Measurements from ENCODE around the gene CABP7.

- TF ChIP-seq, protein P1, sequence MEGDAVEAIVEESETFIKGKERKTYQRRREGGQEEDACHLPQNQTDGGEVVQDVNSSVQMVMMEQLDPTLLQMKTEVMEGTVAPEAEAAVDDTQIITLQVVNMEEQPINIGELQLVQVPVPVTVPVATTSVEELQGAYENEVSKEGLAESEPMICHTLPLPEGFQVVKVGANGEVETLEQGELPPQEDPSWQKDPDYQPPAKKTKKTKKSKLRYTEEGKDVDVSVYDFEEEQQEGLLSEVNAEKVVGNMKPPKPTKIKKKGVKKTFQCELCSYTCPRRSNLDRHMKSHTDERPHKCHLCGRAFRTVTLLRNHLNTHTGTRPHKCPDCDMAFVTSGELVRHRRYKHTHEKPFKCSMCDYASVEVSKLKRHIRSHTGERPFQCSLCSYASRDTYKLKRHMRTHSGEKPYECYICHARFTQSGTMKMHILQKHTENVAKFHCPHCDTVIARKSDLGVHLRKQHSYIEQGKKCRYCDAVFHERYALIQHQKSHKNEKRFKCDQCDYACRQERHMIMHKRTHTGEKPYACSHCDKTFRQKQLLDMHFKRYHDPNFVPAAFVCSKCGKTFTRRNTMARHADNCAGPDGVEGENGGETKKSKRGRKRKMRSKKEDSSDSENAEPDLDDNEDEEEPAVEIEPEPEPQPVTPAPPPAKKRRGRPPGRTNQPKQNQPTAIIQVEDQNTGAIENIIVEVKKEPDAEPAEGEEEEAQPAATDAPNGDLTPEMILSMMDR (IDR thresholded peaks at IDR 0.05), result no peak
- no peak for TF ChIP-seq POLR2A (IDR thresholded peaks at IDR 0.05)
These were observed 27.5 kb upstream of the CABP7 start for GRCh38 chr22:29692327-29692640.

All from adrenal gland (tissue), 5 donors.